ENCODE data around the gene PLP1. TPM values are rescaled to one million over a fixed set of nuclear protein-coding genes. Genes with fewer than 3 reads are reported as not detected.
"Not testable (repeated sequence)": the region's sequence is repeated elsewhere in the genome, so short reads cannot be mapped to it uniquely, and the experiment has no call there.

The PLP1 gene
- total RNA-seq, 2 experiments from 2014 or later: not detected

DNA sequence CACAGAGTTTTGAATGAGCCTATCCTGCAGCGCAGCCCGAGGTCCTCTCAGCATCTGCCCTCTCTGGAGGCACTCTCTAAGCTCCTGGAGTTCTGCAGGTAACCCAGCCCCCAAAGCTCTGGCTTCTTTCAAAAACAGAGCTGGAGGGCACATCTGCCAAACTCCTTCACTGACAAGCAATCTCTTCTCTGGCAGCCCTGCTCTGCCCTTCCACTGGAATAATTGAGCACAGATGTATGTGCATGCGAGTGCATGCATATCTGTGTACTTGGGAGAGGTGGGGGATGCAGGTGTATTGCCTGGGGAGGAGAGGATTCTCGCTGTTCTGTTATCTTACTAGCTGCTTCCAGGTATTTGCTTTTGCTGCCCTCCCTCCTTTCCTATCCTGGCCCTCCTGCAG, 22.2 kb upstream of the PLP1 start:
- no peak for DNase-seq
- no peak overlapping the region for H3K27ac Mint-ChIP-seq
- intact Hi-C loops (cut with micrococcal nuclease): no loop called here
- H3K36me3 Mint-ChIP-seq: no peaks in the 10 kb centered on the region
- H3K9me3 Mint-ChIP-seq: peaks cover 6% of the 10 kb centered on the region
- no peak overlapping the region for H3K4me3 Mint-ChIP-seq
- CTCF ChIA-PET: no interaction called here
- no peaks in the 10 kb centered on the region for H3K27me3 Mint-ChIP-seq
- H3K4me1 Mint-ChIP-seq (ENCODE audit: low read depth): no peaks in the 10 kb centered on the region
- POLR2A ChIA-PET: no interaction called here

DNA sequence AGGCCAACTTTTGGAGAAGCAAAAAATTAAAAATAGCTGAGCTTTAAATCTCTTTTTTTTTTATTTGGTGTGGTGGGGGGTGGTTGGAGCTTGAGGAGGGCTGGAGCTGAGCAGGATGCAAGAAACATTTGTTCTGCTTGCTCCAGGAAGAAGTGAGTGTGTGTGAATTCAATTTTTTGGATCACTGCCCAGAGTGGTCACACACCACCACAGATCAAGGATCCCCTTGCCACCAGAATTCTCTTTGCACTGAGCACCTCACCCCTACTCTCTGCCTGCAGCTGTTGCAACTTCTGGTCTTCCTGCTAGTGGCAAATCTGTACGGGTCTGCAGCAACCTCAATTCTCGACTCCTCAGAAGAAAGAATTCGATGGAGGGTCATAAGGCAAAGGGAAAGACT, 19.9 kb upstream of the PLP1 start:
- Mint-ChIP-seq H3K4me1 (ENCODE audit: low read depth) (no peaks in the 10 kb centered on the region), H3K27ac (no peak overlapping the region), H3K4me3 (no peak overlapping the region), H3K9me3 (peaks cover 6% of the 10 kb centered on the region), H3K36me3 (no peaks in the 10 kb centered on the region), H3K27me3 (no peaks in the 10 kb centered on the region)
- intact Hi-C loops (cut with micrococcal nuclease): no loop called here
- no peak for DNase-seq
- ChIA-PET CTCF (no interaction called here), POLR2A (no interaction called here)

DNA sequence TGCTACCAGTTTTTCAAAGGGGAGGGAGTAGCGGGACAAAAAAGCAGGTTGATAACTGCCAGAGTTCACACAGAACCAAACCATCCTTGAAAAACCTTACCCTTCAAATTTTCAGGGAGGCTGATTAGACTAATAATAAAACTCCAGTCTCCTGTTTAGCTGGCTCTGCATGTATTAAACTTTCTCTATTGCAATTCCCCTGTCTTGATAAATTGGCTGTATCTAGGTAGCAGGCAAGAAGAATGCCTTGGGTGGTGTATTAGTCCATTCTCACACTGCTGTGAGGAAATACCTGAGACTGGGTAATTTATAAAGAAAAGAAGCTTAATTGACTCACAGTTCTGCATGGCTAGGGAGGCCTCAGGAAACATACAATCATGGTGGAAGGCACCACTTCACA, 18.1 kb upstream of the PLP1 start:
- no peaks in the 10 kb centered on the region for H3K4me1 Mint-ChIP-seq (ENCODE audit: low read depth)
- no peak overlapping the region for H3K4me3 Mint-ChIP-seq
- no peak for DNase-seq
- H3K27me3 Mint-ChIP-seq: no peaks in the 10 kb centered on the region
- no peaks in the 10 kb centered on the region for H3K36me3 Mint-ChIP-seq
- POLR2A ChIA-PET: no interaction called here
- CTCF ChIA-PET: no interaction called here
- no peak overlapping the region for H3K27ac Mint-ChIP-seq
- intact Hi-C loops (cut with micrococcal nuclease): no loop called here
- peaks cover 6% of the 10 kb centered on the region for H3K9me3 Mint-ChIP-seq

DNA sequence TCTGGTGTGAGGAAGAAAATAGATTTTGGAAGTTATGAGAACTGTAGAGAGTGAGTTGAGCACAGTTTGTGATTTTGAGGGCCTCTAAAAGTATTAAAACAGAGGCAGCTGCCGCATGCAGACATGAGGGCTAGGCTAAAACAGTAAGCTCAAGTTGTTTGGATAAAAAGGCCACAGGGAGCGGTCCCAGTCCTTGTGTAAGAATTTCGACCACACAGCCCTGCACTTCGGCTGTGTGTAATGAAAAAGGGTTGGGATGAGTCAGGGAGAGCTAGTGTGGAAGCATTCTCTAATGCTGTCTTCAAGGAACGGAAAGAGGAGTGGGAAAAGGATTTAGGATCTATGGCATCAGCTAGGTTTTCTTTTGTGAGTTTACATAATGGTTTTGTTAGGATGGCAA, 13.1 kb upstream of the PLP1 start:
- intact Hi-C loops (cut with micrococcal nuclease); H3K4me1 Mint-ChIP-seq (ENCODE audit: low read depth); H3K27ac Mint-ChIP-seq; DNase-seq; H3K9me3 Mint-ChIP-seq; H3K36me3 Mint-ChIP-seq; H3K27me3 Mint-ChIP-seq; H3K4me3 Mint-ChIP-seq; CTCF ChIA-PET; POLR2A ChIA-PET: not testable (repeated sequence)

DNA sequence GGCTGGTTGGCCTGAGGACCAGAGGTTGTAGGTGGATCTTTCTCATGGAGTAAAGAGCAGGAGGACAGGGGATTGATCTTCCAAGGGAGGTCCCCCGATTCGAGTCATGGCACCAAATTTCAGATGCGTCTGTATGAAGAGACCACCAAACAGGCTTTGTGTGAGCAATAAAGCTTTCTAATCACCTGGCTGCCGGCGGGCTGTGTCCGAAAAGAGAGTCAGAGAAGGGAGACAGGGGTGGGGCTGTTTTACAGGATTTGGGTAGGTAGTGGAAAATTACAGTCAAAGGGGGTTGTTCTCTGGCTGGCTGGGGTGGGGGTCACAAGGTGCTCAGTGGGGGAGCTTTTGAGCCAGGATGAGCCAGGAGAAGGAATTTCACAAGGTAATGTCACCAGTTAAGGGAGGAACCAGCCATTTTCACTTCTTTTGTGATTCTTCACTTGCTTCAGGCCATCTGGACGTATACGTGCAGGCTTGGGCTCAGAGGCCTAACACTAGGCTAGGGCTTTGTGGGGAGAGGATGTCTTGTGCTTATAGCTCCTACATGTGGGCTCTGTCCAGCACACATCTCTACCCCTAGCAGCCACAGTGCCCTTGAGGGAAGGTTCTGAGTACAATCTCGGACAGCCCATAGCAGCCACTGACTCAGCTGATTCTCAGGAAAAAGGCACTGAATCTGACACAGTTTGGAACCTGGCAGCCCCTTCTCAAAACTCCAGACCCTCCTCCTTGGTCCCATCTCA, 9.7 kb upstream of the PLP1 start:
- H3K9me3 Mint-ChIP-seq; POLR2A ChIA-PET; intact Hi-C loops (cut with micrococcal nuclease); H3K4me1 Mint-ChIP-seq (ENCODE audit: low read depth); H3K27ac Mint-ChIP-seq; H3K27me3 Mint-ChIP-seq; H3K36me3 Mint-ChIP-seq; H3K4me3 Mint-ChIP-seq; DNase-seq: not testable (repeated sequence)
- CTCF ChIA-PET: interaction anchor here (1.5 kb wide), 1 partner anchor 55 kb away, joined by 4 read pairs; no protein-coding TSS in a partner anchor

DNA sequence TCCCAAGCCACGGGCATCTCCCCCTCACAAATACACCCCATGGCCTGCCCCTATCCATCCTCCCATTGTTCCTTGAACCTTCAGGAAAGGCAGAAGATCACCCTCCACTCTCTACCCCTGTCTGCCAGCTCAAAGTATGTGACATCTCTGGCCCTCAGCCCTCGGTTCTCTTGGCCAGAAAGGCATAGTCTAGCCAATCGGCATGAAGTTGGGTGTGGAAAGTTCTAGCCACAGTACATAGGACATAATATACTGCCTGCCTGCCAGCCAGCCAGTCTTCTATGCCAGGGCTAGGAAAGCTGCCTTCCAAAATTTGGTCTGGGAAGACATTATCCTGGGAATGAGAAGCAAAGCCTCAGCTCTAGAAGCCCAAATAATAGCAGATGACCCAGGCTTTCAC, 3.2 kb upstream of the PLP1 start:
- no peak overlapping the region for H3K4me3 Mint-ChIP-seq
- no peaks in the 10 kb centered on the region for H3K9me3 Mint-ChIP-seq
- peaks cover 5% of the 10 kb centered on the region for H3K27me3 Mint-ChIP-seq
- H3K4me1 Mint-ChIP-seq (ENCODE audit: low read depth): no peaks in the 10 kb centered on the region
- DNase-seq: no peak
- H3K27ac Mint-ChIP-seq: no peak overlapping the region
- intact Hi-C loops (cut with micrococcal nuclease): no loop called here
- ChIA-PET POLR2A (no interaction called here), CTCF (interaction anchor here (1.4 kb wide), 1 partner anchor 63 kb away, joined by 5 read pairs; the partner anchor contains the start of gene TMEM31)
- no peaks in the 10 kb centered on the region for H3K36me3 Mint-ChIP-seq

DNA sequence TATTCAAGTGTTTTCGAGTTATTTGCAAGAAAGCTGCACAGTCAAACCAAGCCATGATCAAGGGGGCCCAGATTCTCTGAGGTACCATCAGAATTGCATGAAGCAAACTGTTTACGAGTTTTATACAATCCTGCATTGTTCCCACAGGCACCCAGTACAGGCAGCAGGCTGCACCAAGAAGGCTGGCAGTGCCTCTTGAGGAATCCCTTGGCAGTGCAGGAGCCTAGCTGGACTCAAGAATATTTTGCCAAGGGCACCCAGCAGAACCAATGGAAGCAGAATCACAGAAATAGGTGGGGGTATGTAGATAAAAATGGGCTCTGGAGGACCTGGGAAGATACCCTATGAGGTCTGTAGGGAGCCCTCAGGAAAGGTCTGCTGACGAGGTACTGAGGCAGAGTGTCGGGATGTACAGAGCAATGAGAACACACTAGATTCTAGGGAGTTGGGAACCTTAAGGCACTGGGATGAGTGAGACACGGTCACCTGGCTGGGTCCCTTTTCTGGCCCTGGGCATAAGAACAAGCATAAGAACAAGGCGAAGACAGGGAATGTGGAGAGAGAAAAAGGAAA, 2.5 kb upstream of the PLP1 start:
- no peak overlapping the region for H3K27ac Mint-ChIP-seq
- H3K4me3 Mint-ChIP-seq: no peak overlapping the region
- no peaks in the 10 kb centered on the region for H3K36me3 Mint-ChIP-seq
- H3K27me3 Mint-ChIP-seq: peaks cover 5% of the 10 kb centered on the region
- DNase-seq: no peak
- no peaks in the 10 kb centered on the region for H3K9me3 Mint-ChIP-seq
- ChIA-PET POLR2A (no interaction called here), CTCF (interaction anchor here (0.8 to 1.4 kb wide), 3 partner anchors 15 to 64 kb away, joined by 3 to 5 read pairs (median 3); partner anchors contain the start of gene TMEM31)
- no peaks in the 10 kb centered on the region for H3K4me1 Mint-ChIP-seq (ENCODE audit: low read depth)
- intact Hi-C loops (cut with micrococcal nuclease): no loop called here

DNA sequence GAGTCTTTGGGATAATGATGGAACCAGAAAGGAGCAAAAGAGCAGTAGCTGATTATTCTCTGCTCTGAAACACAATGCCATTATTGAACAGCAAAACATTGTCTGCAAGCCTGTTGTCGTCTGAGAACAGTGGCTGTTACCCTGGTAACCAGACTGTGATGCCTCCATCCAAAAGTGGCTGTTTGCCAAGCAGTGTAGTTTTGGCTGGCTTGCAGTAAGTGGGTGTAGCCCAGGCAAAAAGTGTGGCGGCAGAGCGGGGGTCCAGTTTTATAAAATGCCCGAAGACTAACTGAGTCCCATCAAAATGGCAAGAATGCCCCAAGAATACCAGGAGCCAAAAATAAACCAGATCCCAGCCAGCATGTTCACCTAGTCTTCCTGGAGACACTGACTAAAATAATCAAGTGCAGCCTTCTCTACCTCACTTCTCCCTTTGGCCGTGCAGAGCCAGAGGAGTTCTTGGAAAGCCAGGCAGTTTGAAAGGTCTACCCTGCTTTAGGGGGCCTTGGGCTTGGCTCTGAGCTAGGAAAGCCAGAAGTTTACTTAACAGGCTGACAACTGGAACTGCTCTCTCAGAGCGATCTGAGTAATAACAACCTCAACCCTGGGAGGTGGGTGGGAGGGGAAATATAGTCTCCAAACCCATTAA, 2.6 kb downstream of the PLP1 start:
- Mint-ChIP-seq H3K9me3 (no peaks in the 10 kb centered on the region), H3K27ac (no peak overlapping the region), H3K27me3 (peaks cover 3% of the 10 kb centered on the region), H3K4me1 (ENCODE audit: low read depth) (no peaks in the 10 kb centered on the region), H3K4me3 (no peak overlapping the region), H3K36me3 (no peaks in the 10 kb centered on the region)
- POLR2A ChIA-PET: no interaction called here
- DNase-seq: no peak
- intact Hi-C loops (cut with micrococcal nuclease): no loop called here
- CTCF ChIA-PET: no interaction called here

DNA sequence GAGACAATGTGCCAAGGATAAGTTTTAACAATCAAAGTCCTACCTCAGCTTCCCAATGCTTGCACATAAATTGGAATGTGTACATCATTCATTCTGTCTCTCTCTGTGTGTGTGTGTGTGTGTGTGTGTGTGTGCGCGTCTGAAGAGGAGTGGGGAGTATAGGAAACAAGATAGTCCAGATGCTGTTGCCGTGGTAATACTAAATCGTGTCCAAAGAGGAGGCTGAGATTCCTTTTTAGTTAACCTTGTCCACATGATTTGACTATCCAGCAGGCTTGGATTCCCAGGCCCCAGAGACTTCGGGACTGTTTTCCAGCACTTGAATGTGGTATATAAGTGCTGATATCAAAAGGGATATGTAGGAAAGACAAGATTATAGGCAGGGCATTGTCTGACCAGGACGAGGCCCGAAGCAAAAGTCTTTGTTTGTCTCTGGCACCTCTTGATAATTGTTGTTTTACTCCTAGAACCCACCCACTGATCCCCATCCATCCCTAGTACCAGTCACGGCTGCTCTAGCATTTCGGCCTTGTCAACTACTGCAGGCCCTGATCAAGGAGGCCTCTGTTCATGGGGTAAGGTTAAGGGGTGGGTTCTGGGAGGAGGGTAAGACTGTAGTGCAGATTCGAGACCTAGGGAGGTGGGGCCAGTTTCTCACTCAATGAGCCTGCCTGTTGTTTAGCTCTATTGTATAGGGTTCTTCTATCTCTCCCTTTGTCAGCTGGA, 3.9 kb downstream of the PLP1 start:
- intact Hi-C loops (cut with micrococcal nuclease): no loop called here
- CTCF ChIA-PET: no interaction called here
- DNase-seq: no peak
- no peaks in the 10 kb centered on the region for H3K36me3 Mint-ChIP-seq
- H3K4me3 Mint-ChIP-seq: no peak overlapping the region
- no peak overlapping the region for H3K27ac Mint-ChIP-seq
- no peaks in the 10 kb centered on the region for H3K27me3 Mint-ChIP-seq
- POLR2A ChIA-PET: no interaction called here
- H3K9me3 Mint-ChIP-seq: no peaks in the 10 kb centered on the region
- no peaks in the 10 kb centered on the region for H3K4me1 Mint-ChIP-seq (ENCODE audit: low read depth)

DNA sequence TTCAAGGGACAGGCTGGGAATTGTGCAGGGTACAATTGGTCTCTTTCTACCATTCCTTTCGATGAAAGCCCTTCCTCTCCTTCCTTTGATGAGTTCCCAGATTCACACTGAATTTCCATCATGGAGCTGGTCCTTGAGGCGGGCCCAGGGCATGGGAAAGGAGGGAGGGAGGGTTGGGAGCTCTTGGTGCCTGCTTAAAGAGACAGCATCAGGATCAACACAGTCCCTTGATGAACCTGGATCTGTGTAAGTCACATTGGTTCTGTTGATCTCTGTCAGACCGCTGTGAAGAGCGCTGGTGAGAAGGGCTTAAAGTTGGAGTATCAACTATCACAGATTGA, 4.4 kb downstream of the PLP1 start:
- intact Hi-C loops (cut with micrococcal nuclease): no loop called here
- Mint-ChIP-seq H3K36me3 (no peaks in the 10 kb centered on the region), H3K4me1 (ENCODE audit: low read depth) (no peaks in the 10 kb centered on the region), H3K27ac (no peak overlapping the region), H3K4me3 (no peak overlapping the region), H3K9me3 (no peaks in the 10 kb centered on the region), H3K27me3 (no peaks in the 10 kb centered on the region)
- CTCF ChIA-PET: no interaction called here
- no peak for DNase-seq
- POLR2A ChIA-PET: no interaction called here

DNA sequence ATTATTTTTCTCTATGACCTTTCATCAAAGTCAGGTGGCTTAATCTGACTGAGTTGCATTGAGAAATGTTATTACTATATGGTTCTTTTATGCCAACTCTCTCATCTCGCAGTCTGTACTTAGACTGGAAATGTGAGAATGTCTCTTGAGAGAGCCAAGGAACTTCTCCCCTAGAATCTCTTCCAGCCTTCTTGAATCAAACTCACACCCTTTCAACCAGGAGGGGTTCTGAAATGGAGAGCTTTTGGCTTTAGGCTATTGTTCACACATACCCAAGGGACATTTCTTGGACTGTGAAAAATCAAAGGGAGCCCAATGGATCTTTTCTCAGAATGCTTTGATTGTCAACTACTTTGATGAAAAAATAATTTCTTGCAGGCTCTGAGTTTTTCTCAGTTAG, 5.1 kb downstream of the PLP1 start:
- H3K4me3 Mint-ChIP-seq: no peak overlapping the region
- H3K27me3 Mint-ChIP-seq: no peaks in the 10 kb centered on the region
- intact Hi-C loops (cut with micrococcal nuclease): no loop called here
- H3K4me1 Mint-ChIP-seq (ENCODE audit: low read depth): no peaks in the 10 kb centered on the region
- no peak for DNase-seq
- ChIA-PET POLR2A (no interaction called here), CTCF (no interaction called here)
- no peaks in the 10 kb centered on the region for H3K9me3 Mint-ChIP-seq
- no peak overlapping the region for H3K27ac Mint-ChIP-seq
- H3K36me3 Mint-ChIP-seq: no peaks in the 10 kb centered on the region

DNA sequence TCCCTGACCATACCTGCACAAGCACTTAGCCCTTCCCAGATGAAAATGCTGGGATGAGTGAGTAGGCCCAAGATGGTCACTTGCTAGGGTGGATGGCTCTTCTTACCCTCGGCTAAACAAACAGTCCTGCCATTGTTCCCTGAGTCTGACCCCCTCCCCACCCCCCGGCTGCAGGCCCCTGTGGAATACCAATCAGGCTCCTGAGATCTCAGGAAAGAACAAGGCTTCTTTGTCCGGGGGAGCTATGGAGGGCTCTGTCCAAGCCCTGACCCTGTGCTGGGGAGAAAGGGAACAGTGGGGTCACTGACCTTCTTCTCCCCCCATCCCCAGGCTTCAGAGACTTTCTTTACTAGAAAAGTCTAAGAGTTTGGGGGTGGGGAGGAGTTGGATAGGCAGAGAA, 6.0 kb downstream of the PLP1 start:
- ChIA-PET POLR2A (no interaction called here), CTCF (no interaction called here)
- Mint-ChIP-seq H3K9me3 (no peaks in the 10 kb centered on the region), H3K4me1 (ENCODE audit: low read depth) (no peaks in the 10 kb centered on the region), H3K27ac (no peak overlapping the region), H3K27me3 (no peaks in the 10 kb centered on the region), H3K36me3 (no peaks in the 10 kb centered on the region), H3K4me3 (no peak overlapping the region)
- DNase-seq: no peak
- intact Hi-C loops (cut with micrococcal nuclease): no loop called here

DNA sequence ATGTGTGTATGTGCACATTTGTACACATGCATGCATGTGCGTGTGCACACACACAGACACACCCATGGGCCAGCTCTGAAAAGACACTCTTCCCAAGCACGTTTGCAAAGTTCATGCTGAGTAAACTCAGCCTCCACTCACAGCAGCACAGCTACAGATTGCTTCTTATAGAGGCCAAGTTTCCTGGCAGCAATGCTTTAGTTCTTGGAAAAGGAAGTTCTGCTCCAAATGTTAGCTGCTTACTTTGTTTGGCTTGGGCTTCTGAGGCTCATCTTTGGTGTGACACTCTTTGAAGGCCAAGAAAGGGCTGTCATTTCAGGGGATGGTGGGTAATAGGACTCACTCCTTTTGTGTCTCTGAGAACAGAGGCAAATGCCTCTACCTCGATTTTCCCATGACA, 6.6 kb downstream of the PLP1 start:
- ChIA-PET CTCF (no interaction called here), POLR2A (no interaction called here)
- Mint-ChIP-seq H3K27ac (no peak overlapping the region), H3K36me3 (no peaks in the 10 kb centered on the region), H3K4me3 (no peak overlapping the region), H3K9me3 (no peaks in the 10 kb centered on the region), H3K27me3 (no peaks in the 10 kb centered on the region), H3K4me1 (ENCODE audit: low read depth) (no peaks in the 10 kb centered on the region)
- no peak for DNase-seq
- intact Hi-C loops (cut with micrococcal nuclease): no loop called here
